NB4 (cell line): Measurements from ENCODE around the gene MT2A.

ENCODE experiments used
- DNase-seq: peaks from one replicate; pipeline ENCODE4 v3.0.0; 2010; ENCODE audit warnings: low read depth
- H3K4me3 ChIP-seq: one replicate; pipeline ENCODE4 v1.5.1; 2011; ENCODE audit warnings: mild to moderate bottlenecking, low read depth, low read length, moderate library complexity
- CTCF ChIP-seq: IDR thresholded peaks from one replicate; pipeline ENCODE4 v1.5.1; 2012; ENCODE audit warnings: low read depth, low read length
- MAX ChIP-seq: IDR thresholded peaks from 2 replicates; pipeline ENCODE4 v1.6.1; 2011; ENCODE audit warnings: low read depth, low read length
- MYC ChIP-seq: IDR thresholded peaks from 2 replicates; pipeline ENCODE4 v1.6.1; 2011; ENCODE audit warnings: low read depth, low read length
- POLR2A ChIP-seq: IDR thresholded peaks from 2 replicates; pipeline ENCODE4 v1.6.1; 2011; ENCODE audit warnings: mild to moderate bottlenecking; ENCODE audit not compliant: insufficient read length; ENCODE audit errors: extremely low read depth

MT2A gene

GRCh38 chr16:56630134-56630533, 21.8 kb downstream of the MT2A start:
- no peak for TF ChIP-seq CTCF
- H3K4me3 ChIP-seq = no peak overlapping the region
- DNase-seq = no peak

- TF ChIP-seq CTCF (no peak), POLR2A (no peak)
- no peak for DNase-seq
- H3K4me3 ChIP-seq = no peak overlapping the region
Observed at GRCh38 chr16:56631197-56631596, 22.8 kb downstream of the MT2A start.

GRCh38 chr16:56631832-56632155, 23.4 kb downstream of the MT2A start:
- no peak for DNase-seq
- TF ChIP-seq MAX (no peak), POLR2A (no peak), MYC (no peak), CTCF (no peak)
- no peak overlapping the region for H3K4me3 ChIP-seq

- no peak within 1 kb of the TSS for H3K4me3 ChIP-seq
- no peak for TF ChIP-seq CTCF
Observed at GRCh38 chr16:56632156-56632847, 23.9 kb downstream of the MT2A start, which contains the start of gene MT1M. Gene MT1M, plus strand, starts transcription at chr16:56632659. Its CDS starts 73 bp downstream, at chr16:56632732.

GRCh38 chr16:56632848-56633365, 24.5 kb downstream of the MT2A start:
- no peak overlapping the region for H3K4me3 ChIP-seq
- TF ChIP-seq CTCF (no peak), MAX (no peak), POLR2A (no peak), MYC (no peak)
- DNase-seq = no peak

More at GRCh38 chr16:56632156-56632847, 23.9 kb downstream of the MT2A start, which contains the start of gene MT1M:
- DNase-seq = no peak

- no peak for DNase-seq
- TF ChIP-seq MYC (no peak), MAX (no peak)
- H3K4me3 ChIP-seq = no peak overlapping the region
Observed at GRCh38 chr16:56633535-56633934, 25.2 kb downstream of the MT2A start.
